LNCaP clone FGC (cell line): ENCODE measurements around the gene HECTD1.
A peak's percentile ranks its signal among the peaks of the same experiment; 100 is the strongest.

Experiments
- DNase-seq: peaks from one replicate; pipeline ENCODE4 v3.0.0-alpha.2; 2011; ENCODE audit warnings: low read depth
- H3K4me3 ChIP-seq: 2 replicates; pipeline ENCODE4 v1.5.1; 2011; ENCODE audit warnings: mild to moderate bottlenecking, low read depth, low read length, control low read depth
- CTCF ChIP-seq: IDR thresholded peaks from 2 replicates; pipeline ENCODE4 v1.5.1; 2012; ENCODE audit warnings: mild to moderate bottlenecking; ENCODE audit not compliant: control insufficient read depth, insufficient read depth; ENCODE audit errors: extremely low read depth

The HECTD1 gene

GRCh38 chr14:31164115-31164514 lies 43.5 kb downstream of the HECTD1 start:
- peak; percentile 78 for DNase-seq
- H3K4me3 ChIP-seq, result no peak overlapping the region
- TF ChIP-seq CTCF, result no peak

GRCh38 chr14:31162910-31163649 lies 44.5 kb downstream of the HECTD1 start:
- DNase-seq, result no peak
- TF ChIP-seq CTCF, result no peak
- no peak overlapping the region for H3K4me3 ChIP-seq

- DNase-seq, result no peak
- no peak for TF ChIP-seq CTCF
- H3K4me3 ChIP-seq, result no peak overlapping the region
Observed at GRCh38 chr14:31161274-31161673, 46.3 kb downstream of the HECTD1 start.

GRCh38 chr14:31159682-31160296 lies 47.8 kb downstream of the HECTD1 start:
- H3K4me3 ChIP-seq, result no peak overlapping the region
- TF ChIP-seq CTCF, result no peak
- DNase-seq, result peak; percentile 80

GRCh38 chr14:31154956-31155355 lies 52.6 kb downstream of the HECTD1 start:
- no peak for TF ChIP-seq CTCF
- DNase-seq, result no peak
- no peak overlapping the region for H3K4me3 ChIP-seq

GRCh38 chr14:31142455-31143087 lies 65.0 kb downstream of the HECTD1 start:
- no peak overlapping the region for H3K4me3 ChIP-seq
- TF ChIP-seq CTCF, result no peak
- no peak for DNase-seq

- no peak for TF ChIP-seq CTCF
- no peak overlapping the region for H3K4me3 ChIP-seq
- no peak for DNase-seq
Observed at GRCh38 chr14:31139301-31139847, 68.2 kb downstream of the HECTD1 start.
